H1 (cell line): ENCODE results near the gene ITPKB. TPM values are rescaled to one million over a fixed set of nuclear protein-coding genes. Genes with fewer than 3 reads are reported as not detected.

ENCODE experiments used
- CTCF ChIA-PET: fragments of 300-600 bp; sonication (Branson Sonifier 250); formaldehyde crosslinking; loops from one replicate; lab custom pipeline; 2021; ENCODE audit not compliant: partially characterized antibody; lab: Charles Lee
- POLR2A ChIA-PET: fragments of 300-600 bp; sonication (Branson Sonifier 250); formaldehyde crosslinking; loops from one replicate; lab custom pipeline; 2021; ENCODE audit warnings: inconsistent platforms; ENCODE audit not compliant: partially characterized antibody; lab: Charles Lee
- DNase-seq, 2 experiments: peaks; one replicate each; pipeline versions ENCODE4 v3.0.0 to v3.0.0-alpha.2; 2010 to 2022; ENCODE audit warnings: low spot score in 2 of 2, low read depth in 1 of 2, mixed read lengths in 1 of 2
- FAIRE-seq: peaks from 2 replicates; lab custom pipeline; 2011; peaks lifted over from hg19 to GRCh38; lab: Jason Lieb, UNC
- H2AFZ ChIP-seq: 2 replicates; pipeline ENCODE4 v1.8.1; 2012; ENCODE audit warnings: low read length, inconsistent platforms
- H2AK5ac ChIP-seq: 2 replicates; pipeline ENCODE4 v1.6.1; 2013; ENCODE audit warnings: low read depth, low read length
- H2BK120ac ChIP-seq: replicated peaks from 2 replicates; pipeline ENCODE3; 2013; ENCODE audit warnings: low read depth, low read length, inconsistent platforms
- H2BK12ac ChIP-seq: 2 replicates; pipeline ENCODE4 v1.6.1; 2013; ENCODE audit warnings: low read depth, low read length
- H2BK15ac ChIP-seq: 2 replicates; pipeline ENCODE4 v1.6.1; 2013; ENCODE audit warnings: low read length
- H2BK20ac ChIP-seq: 2 replicates; pipeline ENCODE4 v1.6.1; 2013; ENCODE audit warnings: low read length
- H2BK5ac ChIP-seq: 2 replicates; pipeline ENCODE4 v1.6.1; 2013; ENCODE audit warnings: low read depth, low read length
- H3K14ac ChIP-seq: 2 replicates; pipeline ENCODE4 v1.6.1; 2013; ENCODE audit warnings: inconsistent platforms; ENCODE audit not compliant: insufficient read length
- H3K18ac ChIP-seq: 2 replicates; pipeline ENCODE4 v1.6.1; 2013; ENCODE audit warnings: low read length; ENCODE audit errors: extremely low read depth
- H3K23ac ChIP-seq: 2 replicates; pipeline ENCODE4 v1.6.1; 2013; ENCODE audit warnings: inconsistent platforms; ENCODE audit not compliant: insufficient read length
- H3K23me2 ChIP-seq: 2 replicates; pipeline ENCODE4 v1.6.1; 2013; ENCODE audit warnings: low read depth, low read length
- H3K27ac ChIP-seq: 2 replicates; pipeline ENCODE4 v1.6.1; 2011; ENCODE audit warnings: low read depth, low read length, inconsistent platforms
- H3K27me3 ChIP-seq, 4 experiments: replicated peaks in 1 of 4; 1 replicate in 1 of 4; 2 replicates in 3 of 4; pipeline versions ENCODE4 v1.6.1 to v1.8.1; 2011 to 2013; ENCODE audit warnings: low read length in 3 of 4, mild to moderate bottlenecking in 3 of 4, inconsistent platforms in 2 of 4, mixed read lengths in 2 of 4, moderate library complexity in 1 of 4; ENCODE audit not compliant: control insufficient read depth in 3 of 4, insufficient read depth in 3 of 4; ENCODE audit errors: extremely low read depth in 1 of 4
- H3K36me3 ChIP-seq, 4 experiments: 2 replicates each; pipeline versions ENCODE4 v1.6.1 to v1.8.1; 2011 to 2013; ENCODE audit warnings: mild to moderate bottlenecking in 4 of 4, low read length in 3 of 4, moderate library complexity in 2 of 4, control low read depth in 1 of 4, inconsistent platforms in 1 of 4; ENCODE audit not compliant: insufficient read depth in 4 of 4, control insufficient read depth in 2 of 4
- H3K4ac ChIP-seq: replicated peaks from 2 replicates; pipeline ENCODE3; 2013; ENCODE audit warnings: low read length, low read depth, mixed read lengths, inconsistent platforms; ENCODE audit not compliant: insufficient read length
- H3K4me1 ChIP-seq, 4 experiments: replicated peaks in 1 of 4; 1 replicate in 1 of 4; 2 replicates in 3 of 4; pipeline versions ENCODE4 v1.6.1 to v1.8.1; 2011 to 2013; ENCODE audit warnings: low read length in 3 of 4, inconsistent platforms in 2 of 4, mixed read lengths in 1 of 4; ENCODE audit not compliant: insufficient read depth in 4 of 4, control insufficient read depth in 3 of 4
- H3K4me2 ChIP-seq, 2 experiments: 2 replicates each; pipeline versions ENCODE4 v1.6.1 to v1.8.1; 2011 to 2013; ENCODE audit warnings: low read depth in 2 of 2, low read length in 2 of 2, control low read depth in 1 of 2, inconsistent platforms in 1 of 2, mild to moderate bottlenecking in 1 of 2; ENCODE audit not compliant: insufficient read depth in 1 of 2
- H3K4me3 ChIP-seq, 4 experiments: fragments of 200-600, 300-600 bp in 1 of 4; sonication (generic), shearing (Covaris generic), sonication (Bioruptor Twin) in 1 of 4; 2 replicates each; pipeline versions ENCODE4 v1.5.1 to v1.8.1; 2011 to 2016; ENCODE audit warnings: low read length in 4 of 4, low read depth in 3 of 4, control low read depth in 2 of 4, inconsistent platforms in 2 of 4, mild to moderate bottlenecking in 2 of 4, mixed read lengths in 1 of 4, moderate library complexity in 1 of 4; ENCODE audit not compliant: insufficient read depth in 2 of 4; ENCODE audit errors: extremely low read depth in 1 of 4
- H3K56ac ChIP-seq: replicated peaks from 2 replicates; pipeline ENCODE3; 2013; ENCODE audit warnings: low read depth, mild to moderate bottlenecking, mixed read lengths, low read length, inconsistent platforms; ENCODE audit not compliant: insufficient read length
- H3K79me1 ChIP-seq: 2 replicates; pipeline ENCODE4 v1.6.1; 2013; ENCODE audit warnings: low read depth, low read length, control low read depth
- H3K79me2 ChIP-seq, 2 experiments: 2 replicates each; pipeline versions ENCODE4 v1.6.1 to v1.8.1; 2012 to 2013; ENCODE audit warnings: low read length in 2 of 2, mild to moderate bottlenecking in 2 of 2, inconsistent platforms in 1 of 2; ENCODE audit not compliant: insufficient read depth in 2 of 2, control insufficient read depth in 1 of 2
- H3K9ac ChIP-seq, 4 experiments: replicated peaks in 1 of 4; 1 replicate in 1 of 4; 2 replicates in 3 of 4; pipeline versions ENCODE4 v1.6.1 to v1.8.1; 2011 to 2013; ENCODE audit warnings: low read depth in 3 of 4, low read length in 3 of 4, control low read depth in 2 of 4, mild to moderate bottlenecking in 2 of 4, moderate library complexity in 2 of 4, inconsistent platforms in 1 of 4; ENCODE audit errors: extremely low read depth in 1 of 4
- H3K9me3 ChIP-seq, 2 experiments: 2 replicates each; pipeline versions ENCODE4 v1.6.1 to v1.8.1; 2012 to 2013; ENCODE audit warnings: mild to moderate bottlenecking in 2 of 2, moderate library complexity in 2 of 2, control low read depth in 1 of 2, inconsistent platforms in 1 of 2, low read depth in 1 of 2, low read length in 1 of 2, mixed read lengths in 1 of 2; ENCODE audit not compliant: insufficient read depth in 2 of 2
- H4K20me1 ChIP-seq, 2 experiments: replicated peaks in 1 of 2; 2 replicates each; pipeline versions ENCODE3 to v1.8.1; 2011 to 2013; ENCODE audit warnings: inconsistent platforms in 2 of 2, low read length in 2 of 2, mild to moderate bottlenecking in 1 of 2; ENCODE audit not compliant: insufficient read depth in 2 of 2, control insufficient read depth in 1 of 2
- H4K5ac ChIP-seq: 2 replicates; pipeline ENCODE4 v1.6.1; 2013; ENCODE audit warnings: low read length, low read depth, mixed read lengths, inconsistent platforms; ENCODE audit not compliant: insufficient read length
- H4K8ac ChIP-seq: 2 replicates; pipeline ENCODE4 v1.8.0; 2013; ENCODE audit warnings: mild to moderate bottlenecking, moderate library complexity, low read length, inconsistent platforms; ENCODE audit not compliant: insufficient read depth; ENCODE audit errors: extremely low read depth
- H4K91ac ChIP-seq: replicated peaks from 2 replicates; pipeline ENCODE3; 2013; ENCODE audit warnings: low read length, mixed read lengths, inconsistent platforms; ENCODE audit not compliant: insufficient read length
- BACH1 ChIP-seq: IDR thresholded peaks from 2 replicates; pipeline ENCODE4 v1.6.1; 2012; ENCODE audit warnings: low read length, improper control_type of control experiment
- BCL11A ChIP-seq, 2 experiments: IDR thresholded peaks; one replicate each; pipeline ENCODE4 v1.6.1; 2011; ENCODE audit warnings: low read depth in 2 of 2, low read length in 2 of 2, mild to moderate bottlenecking in 2 of 2
- NRF1 ChIP-seq: IDR thresholded peaks from 2 replicates; pipeline ENCODE4 v1.6.1; 2011; ENCODE audit warnings: mild to moderate bottlenecking, low read depth, low read length, improper control_type of control experiment
- TAF1 ChIP-seq: IDR thresholded peaks from 2 replicates; pipeline ENCODE4 v1.6.1; 2011; ENCODE audit warnings: mild to moderate bottlenecking, low read depth, low read length
- WGBS, 2 experiments: shearing (Covaris generic) in 1 of 2; methylation state at CpG; one replicate each; pipeline versions ENCODE4 v1.1.6 to v1.1.7; 2013 to 2015; ENCODE audit warnings: low lambda C conversion rate in 2 of 2, mixed read lengths in 2 of 2, inconsistent platforms in 1 of 2, low coverage in 1 of 2, missing lambda C conversion rate in 1 of 2; ENCODE audit not compliant: insufficient replicate concordance in 2 of 2, insufficient coverage in 1 of 2, insufficient read length in 1 of 2; ENCODE audit errors: extremely low coverage in 1 of 2, missing lambda C conversion rate in 1 of 2; 5-methylcytosine and 5-hydroxymethylcytosine counted together
- polyA plus RNA-seq, 7 experiments: library from polyadenylated mRNA; depleted of rRNA in 3 of 7; stranded (reverse) in 5 of 7; unstranded in 2 of 7; fragments of >200 nt in 5 of 7; fragments of 200-250 nt in 2 of 7; gene quantifications; 1 replicate in 5 of 7; 2 replicates in 1 of 7; 4 replicates in 1 of 7; pipeline versions ENCODE4 v1.2.1 to v1.2.3, GENCODE V29; 2011 to 2013; ENCODE audit warnings: missing spikeins in 2 of 7, mixed read lengths in 2 of 7
- total RNA-seq: library from RNA; stranded (reverse); fragmentation: NEBNext Ultra II Directional; extraction: Animal tissue kit (Norgen Biotek cat#: 25700); gene quantifications from 2 replicates; pipeline ENCODE4 v1.2.1, GENCODE V29; 2021
- TF ChIP-seq, protein P1 (sequence below): IDR thresholded peaks from 2 replicates; pipeline ENCODE4 v1.6.1; 2012; ENCODE audit warnings: inconsistent platforms

ITPKB gene
- total and polyA plus RNA-seq, 2 of the 8 experiments (the other 6 are each of a cell fraction or from before 2014, with no cell fraction given) = 1.7 to 4.8 TPM

GRCh38 chr1:226586650-226587422 lies 152.2 kb downstream of the ITPKB start:
- Histone ChIP-seq H3K23ac (no peak overlapping the region), H2BK5ac (no peak overlapping the region), H3K4me1 (peaks cover 0 to 7% (median 0%) of the 10 kb centered on the region in 4 experiments; a peak in 3 of 7 replicates), H3K4me2 (no peak overlapping the region), H2AFZ (no peak overlapping the region), H3K14ac (no peak overlapping the region), H2BK15ac (no peak overlapping the region), H3K79me2 (no peaks in the 10 kb centered on the region), H3K9me3 (no peaks in the 10 kb centered on the region), H2BK20ac (no peak overlapping the region), H3K18ac (no peak overlapping the region), H2BK12ac (no peak overlapping the region), H3K23me2 (no peaks in the 10 kb centered on the region), H4K20me1 (no peaks in the 10 kb centered on the region), H4K8ac (no peak overlapping the region), H3K79me1 (no peaks in the 10 kb centered on the region), H3K27ac (no peak overlapping the region), H2BK120ac (no peak overlapping the region), H4K91ac (no peak overlapping the region), H3K56ac (no peak overlapping the region), H3K9ac (no peak overlapping the region), H4K5ac (no peak overlapping the region), H3K36me3 (no peaks in the 10 kb centered on the region), H3K4me3 (no peak overlapping the region), H2AK5ac (no peak overlapping the region), H3K4ac (no peak overlapping the region), H3K27me3 (no peaks in the 10 kb centered on the region)
- ChIA-PET POLR2A (interaction anchor here (1.2 to 1.6 kb wide), 2 partner anchors 10 to 18 kb away, joined by 3 to 5 read pairs; no protein-coding TSS in a partner anchor), CTCF (interaction anchor here (0.5 to 4.6 kb wide), 9 partner anchors 16 to 546 kb away, joined by 3 to 27 read pairs (median 3); no protein-coding TSS in a partner anchor)
- DNase-seq (no peak), FAIRE-seq (no peak)
- TF ChIP-seq BACH1 (no peak), NRF1 (no peak), TAF1 (no peak), BCL11A (IDR thresholded peaks at IDR 0.05; ENCODE audit: low read depth in 2 of 2, low read length in 2 of 2) (no peak)
- TF ChIP-seq, protein P1, sequence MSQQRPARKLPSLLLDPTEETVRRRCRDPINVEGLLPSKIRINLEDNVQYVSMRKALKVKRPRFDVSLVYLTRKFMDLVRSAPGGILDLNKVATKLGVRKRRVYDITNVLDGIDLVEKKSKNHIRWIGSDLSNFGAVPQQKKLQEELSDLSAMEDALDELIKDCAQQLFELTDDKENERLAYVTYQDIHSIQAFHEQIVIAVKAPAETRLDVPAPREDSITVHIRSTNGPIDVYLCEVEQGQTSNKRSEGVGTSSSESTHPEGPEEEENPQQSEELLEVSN = no peak
- WGBS, 2 experiments = 82% methylated on average over 16 of the region's 16 CpGs; no CpG with 5 or more reads in 1 of the 2 experiments
